Retinal pigment epithelial cell (primary cell): ENCODE results near the gene SEBOX.

Source experiments
- DNase-seq: peaks from one replicate; pipeline ENCODE4 v3.0.0-alpha.2; 2010; ENCODE audit warnings: low read depth
- H3K4me3 ChIP-seq: 2 replicates; pipeline ENCODE4 v1.5.1; 2011; ENCODE audit warnings: mild to moderate bottlenecking, low read length, control low read depth, moderate library complexity
- CTCF ChIP-seq: conservative IDR thresholded peaks from 2 replicates; pipeline ENCODE4 v1.5.1; 2011; ENCODE audit warnings: low read depth, low read length, control low read depth, inconsistent platforms

SEBOX gene

GRCh38 chr17:28399808-28400207 lies 34.8 kb upstream of the SEBOX start:
- no peak for DNase-seq
- TF ChIP-seq CTCF = no peak

GRCh38 chr17:28398280-28398981 lies 33.4 kb upstream of the SEBOX start:
- no peak for DNase-seq
- no peak overlapping the region for H3K4me3 ChIP-seq
- TF ChIP-seq CTCF = no peak

More at GRCh38 chr17:28399808-28400207, 34.8 kb upstream of the SEBOX start:
- H3K4me3 ChIP-seq = no peak overlapping the region

GRCh38 chr17:28397687-28398279 lies 32.8 kb upstream of the SEBOX start:
- no peak overlapping the region for H3K4me3 ChIP-seq
- TF ChIP-seq CTCF = no peak

GRCh38 chr17:28397275-28397674 lies 32.3 kb upstream of the SEBOX start:
- no peak overlapping the region for H3K4me3 ChIP-seq
- no peak for TF ChIP-seq CTCF

More at GRCh38 chr17:28397687-28398279, 32.8 kb upstream of the SEBOX start:
- no peak for DNase-seq

GRCh38 chr17:28396635-28397239 lies 31.7 kb upstream of the SEBOX start:
- no peak overlapping the region for H3K4me3 ChIP-seq
- no peak for DNase-seq
- no peak for TF ChIP-seq CTCF

More at GRCh38 chr17:28397275-28397674, 32.3 kb upstream of the SEBOX start:
- DNase-seq = no peak

GRCh38 chr17:28395968-28396367 lies 31.0 kb upstream of the SEBOX start:
- H3K4me3 ChIP-seq = no peak overlapping the region
- TF ChIP-seq CTCF = no peak
- no peak for DNase-seq
